Hepatocyte (in vitro differentiated cells): ENCODE results near the gene ZNF317. TPM values are rescaled to one million over a fixed set of nuclear protein-coding genes. Genes with fewer than 3 reads are reported as not detected.

Experiments used
- DNase-seq: peaks from one replicate; pipeline ENCODE4 v3.0.0-alpha.2; 2016; ENCODE audit warnings: low spot score
- H2AFZ ChIP-seq: fragments of 200-600 bp; sonication (generic); 2 replicates; pipeline ENCODE4 v1.6.0; 2016; ENCODE audit warnings: antibody characterized with exemption, mild to moderate bottlenecking
- H3K27ac ChIP-seq: fragments of 200-600 bp; sonication (generic); 2 replicates; pipeline ENCODE4 v1.5.1; 2016; ENCODE audit warnings: mild to moderate bottlenecking
- H3K27me3 ChIP-seq: fragments of 200-600 bp; sonication (generic); 2 replicates; pipeline ENCODE4 v1.6.1; 2016
- H3K36me3 ChIP-seq: fragments of 200-600 bp; sonication (generic); replicated peaks from 2 replicates; pipeline ENCODE4 v1.5.1; 2016; ENCODE audit warnings: low read depth; ENCODE audit not compliant: insufficient read depth
- H3K4me1 ChIP-seq: fragments of 200-600 bp; sonication (generic); 2 replicates; pipeline ENCODE4 v1.5.1; 2016; ENCODE audit warnings: mild to moderate bottlenecking, moderate library complexity; ENCODE audit not compliant: insufficient read depth
- H3K4me2 ChIP-seq: fragments of 200-600 bp; sonication (generic); 2 replicates; pipeline ENCODE4 v1.6.0; 2016
- H3K4me3 ChIP-seq: fragments of 200-600 bp; sonication (generic); 2 replicates; pipeline ENCODE4 v1.5.1; 2016; ENCODE audit warnings: mild to moderate bottlenecking
- H3K79me2 ChIP-seq: fragments of 200-600 bp; sonication (generic); 2 replicates; pipeline ENCODE4 v1.6.0; 2017; ENCODE audit warnings: mild to moderate bottlenecking
- H3K9me2 ChIP-seq: fragments of 200-600 bp; sonication (generic); replicated peaks from 2 replicates; pipeline ENCODE4 v1.6.0; 2017; ENCODE audit warnings: mild to moderate bottlenecking; ENCODE audit not compliant: insufficient read depth
- H3K9me3 ChIP-seq: fragments of 200-600 bp; sonication (generic); 2 replicates; pipeline ENCODE4 v1.5.1; 2016; ENCODE audit warnings: low read depth, mild to moderate bottlenecking
- H4K20me1 ChIP-seq: fragments of 200-600 bp; sonication (generic); 2 replicates; pipeline ENCODE4 v1.6.0; 2016; ENCODE audit warnings: mild to moderate bottlenecking; ENCODE audit not compliant: insufficient read depth, poor library complexity, severe bottlenecking
- CTCF ChIP-seq: fragments of 200-600 bp; sonication (generic); IDR thresholded peaks from 2 replicates; pipeline ENCODE4 v1.5.1; 2016; ENCODE audit warnings: antibody characterized with exemption, mild to moderate bottlenecking; ENCODE audit not compliant: poor library complexity
- EZH2 ChIP-seq: fragments of 200-600 bp; sonication (generic); IDR thresholded peaks from 2 replicates; pipeline ENCODE4 v1.6.1; 2016; ENCODE audit warnings: antibody characterized with exemption, mild to moderate bottlenecking, borderline replicate concordance
- EZH2phosphoT487 ChIP-seq: fragments of 200-600 bp; sonication (generic); IDR thresholded peaks from one replicate; pipeline ENCODE4 v1.6.1; 2018; ENCODE audit warnings: antibody characterized with exemption, mild to moderate bottlenecking, low read depth, moderate library complexity; ENCODE audit not compliant: unreplicated experiment, severe bottlenecking
- WGBS: methylation state at CpG from one replicate; pipeline ENCODE4 v1.1.6; 2016; ENCODE audit warnings: low lambda C conversion rate; ENCODE audit errors: missing lambda C conversion rate; 5-methylcytosine and 5-hydroxymethylcytosine counted together
- polyA plus RNA-seq: library from polyadenylated mRNA; unstranded; fragments of >200 nt; fragmentation: Nextera tagmentation; extraction: Ambion mirVana; gene quantifications from 2 replicates; pipeline ENCODE4 v1.2.1, GENCODE V29; 2016
- total RNA-seq: library from RNA; depleted of rRNA; stranded (reverse); fragments of >200 nt; gene quantifications from 2 replicates; pipeline ENCODE4 v1.2.3, GENCODE V29; 2014

Gene ZNF317
- total RNA-seq, result 14.6 and 26.6 TPM in 2 replicates
- polyA plus RNA-seq, result 19.8 and 27.5 TPM in 2 replicates

GRCh38 chr19:9140159-9140874, at the start of gene ZNF317:
Gene ZNF317, plus strand, starts transcription at chr19:9140397. Its CDS starts 15,620 bp downstream, at chr19:9156017.
- peaks cover 4% of the 10 kb centered on the region for H4K20me1 ChIP-seq
- peak; percentile 96 for DNase-seq
- no peaks in the 10 kb centered on the region for H3K27me3 ChIP-seq
- H3K4me2 ChIP-seq, result peak within 1 kb of the TSS; percentile 78
- H3K4me1 ChIP-seq, result no peaks in the 10 kb centered on the region
- H3K9me2 ChIP-seq, result no peaks in the 10 kb centered on the region
- H3K79me2 ChIP-seq, result peaks cover 51% of the 10 kb centered on the region
- peaks cover 15% of the 10 kb centered on the region for H3K9me3 ChIP-seq
- no peaks in the 10 kb centered on the region for H3K36me3 ChIP-seq
- TF ChIP-seq EZH2phosphoT487 (no peak), CTCF (no peak), EZH2 (no peak)
- H3K27ac ChIP-seq, result peak within 1 kb of the TSS; percentile 88
- peak within 1 kb of the TSS; percentile 93 for H2AFZ ChIP-seq
- WGBS, result 2% methylated on average over 43 of the region's 43 CpGs
- peak within 1 kb of the TSS; percentile 80 for H3K4me3 ChIP-seq

- H3K4me3 ChIP-seq, result no peak within 1 kb of the TSS
- H2AFZ ChIP-seq, result no peak within 1 kb of the TSS
- no peak within 1 kb of the TSS for H3K4me2 ChIP-seq
- no peaks in the 10 kb centered on the region for H3K79me2 ChIP-seq
- no peak for DNase-seq
- no peak within 1 kb of the TSS for H3K27ac ChIP-seq
- H4K20me1 ChIP-seq, result no peaks in the 10 kb centered on the region
- TF ChIP-seq EZH2phosphoT487 (no peak), EZH2 (no peak), CTCF (no peak)
- WGBS, result 60% methylated on average over 8 of the region's 8 CpGs
- no peaks in the 10 kb centered on the region for H3K36me3 ChIP-seq
- no peaks in the 10 kb centered on the region for H3K9me3 ChIP-seq
- no peaks in the 10 kb centered on the region for H3K9me2 ChIP-seq
- no peaks in the 10 kb centered on the region for H3K27me3 ChIP-seq
- H3K4me1 ChIP-seq, result no peaks in the 10 kb centered on the region
Measured at GRCh38 chr19:9107375-9107774, 32.8 kb upstream of the ZNF317 start, which contains the start of gene OR7G2. Gene OR7G2, minus strand, starts transcription at chr19:9107475. Its CDS starts 4,232 bp downstream, at chr19:9103243.

- Histone ChIP-seq H3K27ac (no peak overlapping the region), H2AFZ (no peak overlapping the region), H3K4me3 (no peak overlapping the region), H3K4me2 (no peak overlapping the region), H3K9me3 (no peaks in the 10 kb centered on the region), H3K79me2 (no peaks in the 10 kb centered on the region), H3K4me1 (no peaks in the 10 kb centered on the region), H3K27me3 (no peaks in the 10 kb centered on the region), H4K20me1 (no peaks in the 10 kb centered on the region), H3K36me3 (no peaks in the 10 kb centered on the region), H3K9me2 (no peaks in the 10 kb centered on the region)
- no peak for TF ChIP-seq EZH2
- no peak for TF ChIP-seq CTCF
- TF ChIP-seq EZH2phosphoT487, result no peak
- DNase-seq, result no peak
- 45% methylated on average over 2 of the region's 2 CpGs for WGBS
Measured at GRCh38 chr19:9109959-9110358, 30.2 kb upstream of the ZNF317 start.
